ENCODE results near the gene DIS3L2. TPM values are rescaled to one million over a fixed set of nuclear protein-coding genes. Genes with fewer than 3 reads are reported as not detected.
"Not testable (repeated sequence)": the region's sequence is repeated elsewhere in the genome, so short reads cannot be mapped to it uniquely, and the experiment has no call there.

The DIS3L2 gene
- total and polyA plus RNA-seq, 2 experiments from 2014 or later = 9.3 to 15.6 TPM

- TF ChIP-seq EZH2phosphoT487 (IDR thresholded peaks at IDR 0.05; ENCODE audit: insufficient read depth, low read depth) = no peak
- no peak for TF ChIP-seq EZH2 (IDR thresholded peaks at IDR 0.05; ENCODE audit: insufficient read depth, poor library complexity, severe bottlenecking)
- WGBS, 2 experiments (ENCODE audit: low coverage in 1 of 2, low lambda C conversion rate in 2 of 2, missing lambda C conversion rate in 2 of 2) = 89 to 91% methylated on average over 12 to 15 of the region's 17 CpGs
- Histone ChIP-seq H3K27ac (no peak overlapping the region), H3K4me3 (no peak overlapping the region), H2AFZ (no peak overlapping the region), H3K27me3 (replicated peaks; ENCODE audit: insufficient read depth) (no peaks in the 10 kb centered on the region), H3K4me1 (ENCODE audit: insufficient read depth) (no peaks in the 10 kb centered on the region), H4K20me1 (ENCODE audit: insufficient read depth) (no peaks in the 10 kb centered on the region), H3K79me2 (ENCODE audit: insufficient read depth) (no peaks in the 10 kb centered on the region), H3K4me2 (ENCODE audit: unreplicated experiment) (no peak overlapping the region), H3K9ac (no peak overlapping the region), H3K9me3 (ENCODE audit: low read depth) (no peaks in the 10 kb centered on the region), H3F3A (ENCODE audit: insufficient read depth) (no peaks in the 10 kb centered on the region), H3K36me3 (ENCODE audit: low read depth) (no peaks in the 10 kb centered on the region), H3K9me2 (ENCODE audit: insufficient read depth) (no peaks in the 10 kb centered on the region)
- in situ Hi-C loops (cut with MboI) = no loop called here
- no peak for DNase-seq
These were observed 368.8 kb downstream of the DIS3L2 start for GRCh38 chr2:232330068-232330999.

- H3K4me2 ChIP-seq (ENCODE audit: unreplicated experiment); in situ Hi-C loops (cut with MboI); H3K36me3 ChIP-seq (ENCODE audit: low read depth); H3K9me2 ChIP-seq (ENCODE audit: insufficient read depth); H3K27me3 ChIP-seq (replicated peaks; ENCODE audit: insufficient read depth); H3K9ac ChIP-seq; H3K79me2 ChIP-seq (ENCODE audit: insufficient read depth); DNase-seq; H3K27ac ChIP-seq; H3K4me1 ChIP-seq (ENCODE audit: insufficient read depth); H3K9me3 ChIP-seq (ENCODE audit: low read depth); H2AFZ ChIP-seq; H4K20me1 ChIP-seq (ENCODE audit: insufficient read depth); H3K4me3 ChIP-seq; H3F3A ChIP-seq (ENCODE audit: insufficient read depth): not testable (repeated sequence)
- 93 to 94% methylated on average over 10 to 11 of the region's 11 CpGs for WGBS, 2 experiments (ENCODE audit: low coverage in 1 of 2, low lambda C conversion rate in 2 of 2, missing lambda C conversion rate in 2 of 2)
These were observed 369.5 kb downstream of the DIS3L2 start for GRCh38 chr2:232331061-232331460.

- 92 to 97% methylated on average over 5 to 10 of the region's 11 CpGs for WGBS, 2 experiments (ENCODE audit: low coverage in 1 of 2, low lambda C conversion rate in 2 of 2, missing lambda C conversion rate in 2 of 2)
These were observed 370.1 kb downstream of the DIS3L2 start for GRCh38 chr2:232331641-232332040.

GRCh38 chr2:232332244-232332939 lies 370.9 kb downstream of the DIS3L2 start:
- H3K9me3 ChIP-seq (ENCODE audit: low read depth); H3K79me2 ChIP-seq (ENCODE audit: insufficient read depth); H2AFZ ChIP-seq; H3K9ac ChIP-seq; H3K9me2 ChIP-seq (ENCODE audit: insufficient read depth); H3K4me2 ChIP-seq (ENCODE audit: unreplicated experiment); H4K20me1 ChIP-seq (ENCODE audit: insufficient read depth); H3K27ac ChIP-seq; in situ Hi-C loops (cut with MboI); H3K36me3 ChIP-seq (ENCODE audit: low read depth); H3K27me3 ChIP-seq (replicated peaks; ENCODE audit: insufficient read depth); H3K4me1 ChIP-seq (ENCODE audit: insufficient read depth); H3F3A ChIP-seq (ENCODE audit: insufficient read depth); H3K4me3 ChIP-seq; DNase-seq: not testable (repeated sequence)
- 84 to 85% methylated on average over 21 to 22 of the region's 26 CpGs for WGBS, 2 experiments (ENCODE audit: low coverage in 1 of 2, low lambda C conversion rate in 2 of 2, missing lambda C conversion rate in 2 of 2)

More at GRCh38 chr2:232331641-232332040, 370.1 kb downstream of the DIS3L2 start:
- H4K20me1 ChIP-seq (ENCODE audit: insufficient read depth); H3K79me2 ChIP-seq (ENCODE audit: insufficient read depth); H3K9me3 ChIP-seq (ENCODE audit: low read depth); H2AFZ ChIP-seq; DNase-seq; H3K27me3 ChIP-seq (replicated peaks; ENCODE audit: insufficient read depth); in situ Hi-C loops (cut with MboI); H3K27ac ChIP-seq; H3K4me3 ChIP-seq; H3K9me2 ChIP-seq (ENCODE audit: insufficient read depth); H3K9ac ChIP-seq; H3K4me2 ChIP-seq (ENCODE audit: unreplicated experiment); H3F3A ChIP-seq (ENCODE audit: insufficient read depth); H3K36me3 ChIP-seq (ENCODE audit: low read depth); H3K4me1 ChIP-seq (ENCODE audit: insufficient read depth): not testable (repeated sequence)
